ENCODE measurements around the gene HDAC6. TPM values are rescaled to one million over a fixed set of nuclear protein-coding genes. Genes with fewer than 3 reads are reported as not detected.

Gene HDAC6
- total RNA-seq, 1 experiment from 2014 or later, result 79.9 TPM

- intact Hi-C loops (cut with micrococcal nuclease), result no loop called here
- Histone ChIP-seq H3K27ac (ENCODE audit: low read depth, low read length) (no peak overlapping the region), H3K9me2 (ENCODE audit: insufficient read depth) (no peaks in the 10 kb centered on the region), H3K9ac (ENCODE audit: low read length) (no peak overlapping the region), H3K9me3 (ENCODE audit: control insufficient read depth in 1 of 2, insufficient read depth in 1 of 2, low read depth in 1 of 2, low read length in 2 of 2) (no peaks in the 10 kb centered on the region), H3K79me2 (ENCODE audit: insufficient read depth, low read length) (no peaks in the 10 kb centered on the region), H2AFZ (ENCODE audit: low read depth, low read length, poor library complexity, severe bottlenecking) (no peak overlapping the region), H3K4me3 (replicated peaks in 1 of 2; ENCODE audit: low read depth in 1 of 2, low read length in 2 of 2) (no peak overlapping the region), H3K36me3 (ENCODE audit: control insufficient read depth in 1 of 2, insufficient read depth in 2 of 2, low read length in 2 of 2) (no peaks in the 10 kb centered on the region), H4K20me1 (ENCODE audit: insufficient read depth) (no peaks in the 10 kb centered on the region), H3K4me1 (ENCODE audit: control insufficient read depth in 1 of 2, insufficient read depth in 2 of 2, low read length in 2 of 2) (no peaks in the 10 kb centered on the region), H3K27me3 (ENCODE audit: insufficient read depth, low read length) (no peaks in the 10 kb centered on the region), H3K4me2 (ENCODE audit: low read length) (no peak overlapping the region)
- RAD21 ChIA-PET (ENCODE audit: low non-redundant PET in 1 of 2, low total read pairs in 2 of 2, uncharacterized antibody in 2 of 2, unreplicated experiment in 2 of 2), result no interaction called here
- TF ChIP-seq RAD21 (IDR thresholded peaks at IDR 0.05; ENCODE audit: low read depth), result no peak
- TF ChIP-seq REST (IDR thresholded peaks at IDR 0.05; ENCODE audit: low read depth), result no peak
- no peak for TF ChIP-seq SP1 (IDR thresholded peaks at IDR 0.05; ENCODE audit: low read depth)
- no peak for TF ChIP-seq JUND (IDR thresholded peaks at IDR 0.05)
- TF ChIP-seq EZH2phosphoT487 (IDR thresholded peaks at IDR 0.05; ENCODE audit: borderline replicate concordance), result no peak
- DNase-seq (ENCODE audit: low read depth, low spot score) (no peak), ATAC-seq (no peak)
- CTCF ChIA-PET, result no interaction called here
- POLR2A ChIA-PET, result no interaction called here
- no TSS peak for BruUV-seq (replicated peaks)
Measured at GRCh38 chrX:48787505-48788443, 14.1 kb upstream of the HDAC6 start.
